Dermis lymphatic vessel endothelial cell (primary cell): ENCODE data around the gene TSPAN4. TPM values are rescaled to one million over a fixed set of nuclear protein-coding genes. Genes with fewer than 3 reads are reported as not detected.

Experiments used
- total RNA-seq: library from RNA; depleted of rRNA; stranded (reverse); fragments of >200 nt; gene quantifications from 2 replicates; pipeline ENCODE4 v1.2.1, GENCODE V29; 2014

Gene TSPAN4
- total RNA-seq: 57.3 and 155 TPM in 2 replicates

GRCh38 chr11:842370-843002, at the start of gene TSPAN4, which contains the start of gene POLR2L:
TSPAN4 (plus strand) TSS chr11:842852; CDS start chr11:850305, 7,453 bp downstream.
POLR2L (minus strand) TSS chr11:842529; CDS start chr11:842508, 21 bp downstream.

GRCh38 chr11:798093-798713, 44.4 kb upstream of the TSPAN4 start, which contains the start of gene SLC25A22:
SLC25A22 (minus strand) TSS chr11:798281; CDS start chr11:795006, 3,275 bp downstream.

GRCh38 chr11:809287-810039, 33.2 kb upstream of the TSPAN4 start, which contains the start of gene RPLP2:
RPLP2 (plus strand) TSS chr11:809967; CDS start chr11:810235, 268 bp downstream.

GRCh38 chr11:818396-819128, 24.1 kb upstream of the TSPAN4 start, which contains the start of gene PNPLA2:
PNPLA2 (plus strand) TSS chr11:818914; CDS start chr11:819719, 805 bp downstream.

GRCh38 chr11:827897-828192, 14.8 kb upstream of the TSPAN4 start, which contains the start of gene CRACR2B:
CRACR2B (plus strand) TSS chr11:827919; CDS start chr11:828608, 689 bp downstream.

GRCh38 chr11:832529-833113, 10.0 kb upstream of the TSPAN4 start, which contains the start of gene CD151:
CD151 (plus strand) TSS chr11:832952; CDS start chr11:836070, 3,118 bp downstream.

GRCh38 chr11:910589-911030, 68.0 kb downstream of the TSPAN4 start, which contains the start of gene CHID1:
CHID1 (minus strand) TSS chr11:910810; CDS start chr11:904816, 5,994 bp downstream.

Other genes starting within 250 kb of the TSPAN4 start
- gene IRF7, start 226.9 kb upstream of the TSPAN4 start, total RNA-seq: 7.4 and 11.4 TPM in 2 replicates
- not detected in 2 replicates for gene CDHR5, start 217.9 kb upstream of the TSPAN4 start, total RNA-seq
- not detected in 2 replicates for gene SCT, start 215.7 kb upstream of the TSPAN4 start, total RNA-seq
- not detected in 2 replicates for gene DRD4, start 205.6 kb upstream of the TSPAN4 start, total RNA-seq
- 27.5 and 34.3 TPM in 2 replicates for gene DEAF1, start 147.6 kb upstream of the TSPAN4 start, total RNA-seq
- 7.9 and 11.1 TPM in 2 replicates for gene TMEM80, start 147.0 kb upstream of the TSPAN4 start, total RNA-seq
- 1.9 and 2.1 TPM in 2 replicates for gene EPS8L2, start 136.6 kb upstream of the TSPAN4 start, total RNA-seq
- 96.4 and 101 TPM in 2 replicates for gene TALDO1, start 95.4 kb upstream of the TSPAN4 start, total RNA-seq
- gene GATD1, start 65.4 kb upstream of the TSPAN4 start, total RNA-seq: 22.9 and 25.1 TPM in 2 replicates
- gene CEND1, start 52.8 kb upstream of the TSPAN4 start, total RNA-seq: 0.09 TPM in 1 of 2 replicates, not detected in the other
- gene SLC25A22, start 44.6 kb upstream of the TSPAN4 start, total RNA-seq: 4.7 and 5.2 TPM in 2 replicates
- 3.0 and 3.5 TPM in 2 replicates for gene PIDD1, start 37.6 kb upstream of the TSPAN4 start, total RNA-seq
- 292 and 295 TPM in 2 replicates for gene RPLP2, start 32.9 kb upstream of the TSPAN4 start, total RNA-seq
- gene PNPLA2, start 23.9 kb upstream of the TSPAN4 start, total RNA-seq: 45.8 and 67.0 TPM in 2 replicates
- 17.9 and 28.8 TPM in 2 replicates for gene CRACR2B, start 14.9 kb upstream of the TSPAN4 start, total RNA-seq
- gene CD151, start 9.9 kb upstream of the TSPAN4 start, total RNA-seq: 587 and 744 TPM in 2 replicates
- 133 and 311 TPM in 2 replicates for gene POLR2L, start 323 bp upstream of the TSPAN4 start, total RNA-seq
- gene CHID1, start 68.0 kb downstream of the TSPAN4 start, total RNA-seq: 24.4 and 29.8 TPM in 2 replicates
- gene AP2A2, start 83.0 kb downstream of the TSPAN4 start, total RNA-seq: 24.7 and 37.1 TPM in 2 replicates
- gene MUC6, start 193.9 kb downstream of the TSPAN4 start, total RNA-seq: not detected in 2 replicates
- not detected in 2 replicates for gene MUC2, start 232.0 kb downstream of the TSPAN4 start, total RNA-seq